ENCODE results near the gene NENF. TPM values are rescaled to one million over a fixed set of nuclear protein-coding genes. Genes with fewer than 3 reads are reported as not detected.
"Not testable (repeated sequence)": the region's sequence is repeated elsewhere in the genome, so short reads cannot be mapped to it uniquely, and the experiment has no call there.

Gene NENF
- polyA plus RNA-seq (2012; ENCODE audit: insufficient read depth, insufficient read length) = 82.7 TPM

DNA sequence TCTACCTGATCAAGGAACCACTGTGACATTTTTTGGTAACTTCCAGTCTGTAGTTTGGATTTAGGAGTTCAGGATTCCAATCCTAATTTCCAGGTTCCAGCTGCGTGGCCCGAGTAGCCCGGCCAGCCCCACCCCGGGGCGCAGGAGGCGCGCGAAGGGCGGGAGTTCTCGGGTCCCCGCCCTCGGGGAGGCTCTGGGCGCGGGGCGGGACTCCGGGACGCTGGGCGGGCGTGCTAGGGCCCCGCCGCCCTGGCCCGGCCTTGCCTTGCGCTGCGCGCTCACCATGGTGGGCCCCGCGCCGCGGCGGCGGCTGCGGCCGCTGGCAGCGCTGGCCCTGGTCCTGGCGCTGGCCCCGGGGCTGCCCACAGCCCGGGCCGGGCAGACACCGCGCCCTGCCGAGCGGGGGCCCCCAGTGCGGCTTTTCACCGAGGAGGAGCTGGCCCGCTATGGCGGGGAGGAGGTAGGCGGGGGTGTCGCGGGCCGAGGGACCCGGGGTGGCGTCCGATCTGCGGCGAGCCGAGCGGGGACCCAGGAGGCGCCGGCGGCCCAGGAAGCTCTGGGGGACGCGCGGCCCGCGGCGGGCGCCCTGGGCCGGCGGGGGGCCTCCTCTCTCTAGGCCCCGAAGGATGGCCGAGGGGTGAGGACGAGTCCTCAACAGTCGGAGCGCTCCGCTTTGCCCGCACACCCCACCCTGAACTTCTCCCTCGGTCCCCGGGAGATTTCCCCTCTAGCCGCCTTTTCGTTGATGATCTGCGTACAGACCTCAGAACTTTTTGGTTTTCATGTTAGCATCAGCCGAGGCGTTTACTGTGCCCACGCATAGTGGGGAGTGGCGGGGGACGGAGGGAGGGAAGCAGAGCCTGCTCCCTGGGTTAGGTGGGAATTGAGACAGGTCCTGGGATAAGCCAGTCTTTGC, at the start of gene NENF:
Gene NENF, plus strand, starts transcription at position 260 of the 916 bp plus-strand sequence. Its CDS starts 24 bp downstream, at position 284.
- peak within 1 kb of the TSS; percentile 74 for H3K4me3 ChIP-seq (ENCODE audit: low read length)
- DNase-seq (ENCODE audit: low read depth, low spot score) = peak; percentile 46

DNA sequence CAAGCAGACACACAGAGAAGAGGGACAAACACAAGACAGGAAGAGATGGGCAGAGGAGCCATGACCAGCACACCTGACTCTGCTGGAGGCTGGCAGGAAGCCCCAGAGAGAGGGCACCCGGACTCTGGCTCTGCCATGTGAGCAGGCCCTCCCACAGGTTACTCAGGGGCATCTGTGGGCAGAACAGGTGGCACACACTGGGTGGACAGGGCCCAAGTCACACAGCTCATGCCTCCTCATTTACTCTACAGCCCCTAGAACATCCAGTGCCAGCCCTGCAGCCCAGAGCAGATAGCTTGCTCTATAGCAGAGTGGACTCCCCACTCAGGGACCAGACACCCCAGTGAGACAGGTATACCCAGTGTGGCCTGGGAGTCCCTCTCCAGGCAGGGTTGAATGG, 46.7 kb upstream of the NENF start:
- DNase-seq (ENCODE audit: low read depth, low spot score) = no peak

DNA sequence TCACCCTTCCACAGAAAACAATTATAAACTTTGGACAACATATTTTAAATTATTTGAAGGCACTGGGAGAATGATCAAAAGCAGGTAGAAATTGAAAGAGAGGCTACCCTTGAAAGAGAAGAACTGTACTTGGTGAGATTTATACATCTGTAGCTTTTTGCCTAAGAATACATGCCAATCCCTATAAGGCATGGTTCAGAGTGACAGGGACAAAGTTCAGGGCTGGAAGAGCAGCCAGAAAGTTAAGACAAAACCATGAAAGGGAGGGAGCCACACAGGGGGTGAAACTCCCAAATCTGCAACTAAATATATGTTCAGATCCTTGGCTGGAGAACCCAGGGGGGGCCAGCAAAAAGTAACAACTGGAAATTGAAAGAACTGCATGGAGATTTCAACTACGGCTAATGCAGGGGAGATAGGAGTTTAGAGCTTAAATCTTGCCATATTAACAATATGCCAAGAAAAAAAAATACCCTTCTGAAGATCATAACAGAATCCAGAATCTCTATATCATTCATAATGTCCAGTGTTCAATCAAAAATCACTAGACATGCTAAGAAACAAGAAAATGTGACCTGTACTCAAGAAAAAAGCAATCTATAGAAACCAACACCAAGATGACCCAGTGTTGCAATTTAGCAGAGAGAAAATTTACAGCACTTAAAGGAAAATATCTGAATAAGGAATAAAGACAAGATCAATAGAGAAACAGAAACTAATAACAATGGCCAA, 43.6 kb upstream of the NENF start:
- DNase-seq (ENCODE audit: low read depth, low spot score) = no peak
- H3K4me3 ChIP-seq (ENCODE audit: low read length) = no peak overlapping the region

More for the DNA sequence above, 46.7 kb upstream of the NENF start:
- H3K4me3 ChIP-seq (ENCODE audit: low read length) = no peak overlapping the region

DNA sequence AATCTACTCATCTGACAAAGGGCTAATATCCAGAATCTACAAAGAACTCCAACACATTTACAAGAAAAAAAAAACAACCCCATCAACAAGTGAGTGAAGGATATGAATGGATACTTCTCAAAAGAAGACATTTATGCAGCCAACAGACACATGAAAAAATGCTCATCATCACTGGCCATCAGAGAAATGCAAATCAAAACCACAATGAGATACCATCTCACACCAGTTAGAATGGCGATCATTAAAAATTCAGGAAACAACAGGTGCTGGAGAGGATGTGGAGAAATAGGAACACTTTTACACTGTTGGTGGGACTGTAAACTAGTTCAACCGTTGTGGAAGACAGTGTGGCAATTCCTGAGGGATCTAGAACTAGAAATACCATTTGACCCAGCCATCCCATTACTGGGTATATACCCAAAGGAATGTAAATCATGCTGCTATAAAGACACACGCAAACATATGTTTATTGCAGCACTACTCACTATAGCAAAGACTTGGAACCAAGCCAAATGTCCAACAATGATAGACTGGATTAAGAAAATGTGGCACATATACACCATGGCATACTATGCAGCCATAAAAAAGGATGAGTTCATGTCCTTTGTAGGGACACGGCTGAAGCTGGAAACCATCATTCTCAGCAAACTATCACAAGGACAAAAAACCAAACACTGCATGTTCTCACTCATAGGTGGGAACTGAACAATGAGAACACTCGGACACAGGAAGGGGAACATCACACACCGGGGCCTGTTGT, 36.9 kb upstream of the NENF start:
- not testable (repeated sequence) for DNase-seq (ENCODE audit: low read depth, low spot score)

DNA sequence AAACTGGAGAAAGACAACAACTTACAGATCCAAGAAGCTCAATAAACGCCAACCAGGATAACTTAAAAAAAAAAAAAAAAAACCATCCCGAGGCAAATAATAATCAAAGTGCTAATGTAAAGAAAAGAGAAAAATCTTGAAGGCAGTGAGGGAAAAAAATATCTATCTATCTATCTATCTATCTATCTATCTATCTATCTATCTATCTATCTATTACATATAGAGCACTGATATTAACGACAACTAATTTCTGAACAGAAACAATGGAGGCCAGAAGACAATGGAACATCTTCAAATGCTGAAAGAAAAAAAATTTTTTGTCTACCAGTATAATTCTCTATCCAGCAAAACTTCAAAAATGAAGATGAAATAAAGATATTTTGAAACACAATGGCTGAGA, 36.1 kb upstream of the NENF start:
- no peak overlapping the region for H3K4me3 ChIP-seq (ENCODE audit: low read length)
- DNase-seq (ENCODE audit: low read depth, low spot score) = no peak

More for the DNA sequence above, 36.9 kb upstream of the NENF start:
- not testable (repeated sequence) for H3K4me3 ChIP-seq (ENCODE audit: low read length)

DNA sequence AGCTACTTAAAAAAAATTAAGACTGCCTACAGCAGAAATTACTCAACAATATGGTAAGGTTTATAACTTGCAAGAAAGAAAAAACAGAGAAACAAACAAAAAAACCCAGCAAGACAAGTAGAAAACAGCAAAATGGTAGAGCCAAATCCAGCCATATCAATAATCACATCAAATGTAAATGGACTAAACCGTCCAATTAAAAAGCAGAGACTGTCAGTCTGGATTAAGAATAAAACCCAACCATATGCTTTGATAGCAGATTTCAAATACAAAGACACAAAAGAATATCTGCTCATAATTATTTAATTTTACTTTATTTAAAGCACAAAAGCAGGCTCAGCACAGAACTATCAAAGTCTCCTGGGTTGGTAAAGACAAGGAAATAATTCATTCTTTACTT, 35.5 kb upstream of the NENF start:
- no peak overlapping the region for H3K4me3 ChIP-seq (ENCODE audit: low read length)
- DNase-seq (ENCODE audit: low read depth, low spot score) = no peak

DNA sequence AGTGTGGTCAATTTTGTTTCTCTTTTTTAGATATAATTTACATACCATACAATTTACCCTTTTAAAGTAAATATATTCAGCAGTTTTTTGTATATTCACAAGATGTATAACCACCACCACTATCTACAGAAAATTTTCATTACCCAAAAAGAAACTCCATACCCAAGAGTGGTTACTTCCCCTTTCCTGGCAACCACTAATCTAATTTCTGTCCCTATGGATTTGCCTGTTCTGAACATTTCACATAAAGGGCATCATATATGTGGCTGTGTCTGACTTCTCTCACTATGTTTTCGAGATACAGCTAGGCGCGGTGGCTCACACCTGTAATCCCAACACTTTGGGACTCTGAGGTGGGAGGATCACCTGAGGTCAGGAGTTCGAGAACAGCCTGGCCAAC, 31.7 kb upstream of the NENF start:
- H3K4me3 ChIP-seq (ENCODE audit: low read length) = no peak overlapping the region
- DNase-seq (ENCODE audit: low read depth, low spot score) = no peak

DNA sequence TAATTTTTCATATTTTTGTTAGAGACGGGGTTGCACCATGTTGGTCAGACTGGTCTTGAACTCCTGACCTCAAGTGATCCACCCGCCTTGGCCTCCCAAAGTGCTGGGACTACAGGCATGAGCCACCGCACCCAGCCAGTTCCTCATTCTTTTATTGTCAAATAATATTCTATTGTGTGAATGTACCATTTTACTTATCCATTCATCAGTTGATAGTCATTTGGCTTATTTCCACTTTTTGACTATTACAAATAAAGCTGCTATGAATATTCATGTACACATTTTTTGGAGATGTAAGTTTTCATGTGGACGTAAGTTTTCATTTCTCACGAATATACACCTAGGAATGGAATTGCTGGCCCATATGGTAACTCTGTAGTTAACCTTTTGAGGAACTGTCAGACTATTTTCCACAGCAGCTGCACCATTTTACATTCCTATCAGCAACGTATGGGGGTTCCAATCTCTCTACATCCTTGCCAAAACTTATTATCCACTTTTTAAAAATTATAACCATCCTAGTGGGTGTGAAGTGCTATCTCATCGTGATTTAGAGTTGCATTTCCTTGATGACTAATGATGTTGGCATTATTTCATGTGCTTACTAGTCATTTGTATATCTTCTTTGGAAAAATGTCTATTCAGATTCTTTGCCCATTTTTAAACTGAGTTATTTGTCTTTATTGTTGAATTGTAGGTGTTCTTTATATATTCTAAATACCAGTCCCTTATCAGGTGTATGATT, 30.7 kb upstream of the NENF start:
- DNase-seq (ENCODE audit: low read depth, low spot score) = no peak
- H3K4me3 ChIP-seq (ENCODE audit: low read length) = no peak overlapping the region

DNA sequence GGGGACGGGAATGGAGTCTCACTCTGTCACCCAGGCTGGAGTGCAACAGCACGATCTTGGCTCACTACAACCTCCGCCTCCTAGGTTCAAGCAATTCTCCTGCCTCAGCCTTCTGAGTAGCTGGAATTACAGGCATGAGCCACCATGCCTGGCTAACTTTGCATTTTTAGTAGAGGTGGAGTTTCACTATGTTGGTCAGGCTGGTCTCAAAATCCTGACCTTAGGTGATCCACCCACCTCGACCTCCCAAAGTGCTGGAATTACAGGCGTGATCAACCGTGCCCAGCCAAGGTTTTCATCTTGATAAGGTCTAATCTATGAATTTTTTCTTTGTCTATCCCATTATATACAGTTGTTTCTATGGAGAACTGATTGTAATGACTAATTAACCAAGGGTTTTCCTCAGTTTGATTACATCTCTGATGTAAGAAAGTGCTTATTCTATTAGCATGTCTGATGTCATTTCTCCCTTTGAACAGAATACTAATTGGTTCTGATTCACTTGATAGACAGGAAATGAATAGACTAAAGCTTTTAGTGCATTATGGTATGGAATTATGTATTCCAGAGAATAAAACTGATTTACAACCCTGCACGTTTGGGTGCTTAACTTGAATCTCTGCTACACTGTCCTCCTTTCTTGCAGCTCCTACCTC, 29.9 kb upstream of the NENF start:
- no peak overlapping the region for H3K4me3 ChIP-seq (ENCODE audit: low read length)
- no peak for DNase-seq (ENCODE audit: low read depth, low spot score)

DNA sequence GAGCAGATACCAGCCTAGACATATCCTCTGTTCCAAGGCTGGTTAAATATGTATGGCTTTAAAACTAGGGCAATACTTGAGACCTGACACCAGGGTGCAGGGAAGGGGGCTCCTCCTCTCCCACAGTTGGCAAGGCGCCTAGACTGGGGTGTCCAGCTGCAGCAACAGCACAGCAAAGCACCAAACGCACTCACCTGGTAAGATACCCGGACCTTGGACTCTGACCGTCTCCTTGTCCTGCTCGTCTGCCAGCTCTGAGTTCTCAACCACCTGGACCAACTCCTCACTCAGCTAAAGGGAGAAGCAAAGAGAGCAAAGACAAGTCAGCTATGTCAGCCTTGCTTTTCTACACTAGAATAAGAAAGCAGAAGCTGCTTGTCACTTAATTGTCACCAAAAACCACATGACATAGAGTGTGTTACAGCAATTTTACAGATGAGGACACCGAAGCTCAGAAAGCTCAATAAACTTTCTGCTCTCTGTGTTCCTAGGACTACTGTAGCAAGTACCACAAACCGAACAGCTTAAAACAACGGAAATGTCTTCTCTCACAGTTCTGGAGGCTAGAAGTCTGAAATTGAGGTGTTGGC, 22.4 kb upstream of the NENF start:
- DNase-seq (ENCODE audit: low read depth, low spot score) = peak; percentile 50
- no peak overlapping the region for H3K4me3 ChIP-seq (ENCODE audit: low read length)

DNA sequence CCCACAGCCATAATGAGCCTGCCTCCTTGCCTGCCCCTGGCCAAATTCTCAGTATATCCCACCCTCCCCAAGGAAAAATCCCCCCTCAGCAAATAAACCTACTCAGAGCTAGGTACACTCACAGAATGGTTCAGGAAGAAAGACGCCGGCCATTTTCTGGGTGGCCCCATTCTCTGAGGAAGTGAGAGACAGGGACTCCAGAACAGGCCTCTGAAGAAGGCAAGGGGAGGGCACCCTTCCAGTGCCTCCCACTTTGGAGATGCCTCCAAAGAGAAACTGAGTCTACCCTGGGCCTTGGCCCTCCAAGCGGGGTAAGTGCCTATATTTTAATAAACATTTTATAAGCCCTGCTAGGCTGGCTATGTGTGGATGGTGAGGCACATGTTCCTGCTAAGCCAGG, 20.3 kb upstream of the NENF start:
- no peak for DNase-seq (ENCODE audit: low read depth, low spot score)
- no peak overlapping the region for H3K4me3 ChIP-seq (ENCODE audit: low read length)

DNA sequence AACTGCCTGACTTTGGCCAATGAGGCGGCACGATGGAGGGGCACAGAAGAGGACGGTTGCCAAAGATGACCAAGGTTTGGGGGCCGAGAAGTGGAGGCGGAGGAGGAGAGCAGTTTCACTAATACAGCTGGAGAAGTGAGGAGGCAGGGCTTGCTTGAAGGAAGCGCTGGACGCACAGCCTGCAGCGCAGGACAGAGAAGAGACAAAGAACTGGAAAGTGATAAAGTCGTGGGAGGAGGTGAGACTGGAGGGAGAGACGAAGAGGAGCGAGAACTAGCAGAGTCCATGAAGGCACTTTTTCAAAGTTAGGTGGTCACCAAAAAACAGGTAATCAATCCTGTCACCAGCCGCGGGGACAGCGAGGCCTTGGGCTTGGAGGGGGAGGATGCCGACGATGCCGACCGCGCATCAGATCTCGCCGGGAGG, 18.8 kb upstream of the NENF start:
- peak overlapping the region; percentile 79 for H3K4me3 ChIP-seq (ENCODE audit: low read length)
- no peak for DNase-seq (ENCODE audit: low read depth, low spot score)

DNA sequence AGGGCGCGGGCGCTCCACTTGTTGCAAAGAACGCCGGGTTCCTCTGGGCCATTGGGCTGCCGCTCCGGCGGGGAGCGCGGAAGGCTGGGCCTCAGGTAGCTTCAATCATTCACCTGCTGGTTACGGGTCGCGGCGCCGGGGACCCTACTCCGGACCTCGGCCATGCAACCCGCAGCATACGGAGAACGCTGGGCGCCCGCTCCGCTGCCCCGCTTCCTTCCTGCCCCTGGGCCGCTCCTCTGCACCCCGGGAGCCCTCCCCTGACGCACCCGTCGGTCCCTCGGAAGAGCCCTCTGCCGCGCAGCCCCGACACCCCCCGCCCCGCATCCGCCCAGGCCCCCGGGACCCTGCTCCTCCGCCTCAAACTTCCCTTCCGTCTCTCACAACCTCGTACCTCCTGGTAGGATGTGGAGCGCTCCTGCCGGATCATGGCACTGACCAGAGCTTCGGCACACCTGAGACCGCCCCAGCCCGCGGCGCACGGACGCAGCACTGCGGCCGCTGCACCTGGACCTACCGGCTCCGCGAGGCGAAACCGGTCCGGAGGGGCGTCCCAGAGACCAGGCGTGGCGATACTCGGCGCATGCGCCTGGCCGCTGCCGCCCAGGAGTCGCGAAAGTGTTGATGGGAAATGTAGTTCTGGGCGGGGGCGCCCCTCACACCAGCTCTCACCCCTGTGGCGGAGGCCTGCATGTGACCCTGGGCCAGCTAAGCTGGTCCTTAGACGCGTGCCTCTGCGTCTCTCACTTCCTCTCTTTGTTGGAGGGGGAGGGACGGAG, 18.2 kb upstream of the NENF start, which contains the start of gene PACC1:
Gene PACC1, minus strand, starts transcription at position 559 of the 779 bp plus-strand sequence. Its CDS starts 129 bp downstream, at position 430.
- H3K4me3 ChIP-seq (ENCODE audit: low read length) = peak within 1 kb of the TSS; percentile 79
- DNase-seq (ENCODE audit: low read depth, low spot score) = peak; percentile 90

DNA sequence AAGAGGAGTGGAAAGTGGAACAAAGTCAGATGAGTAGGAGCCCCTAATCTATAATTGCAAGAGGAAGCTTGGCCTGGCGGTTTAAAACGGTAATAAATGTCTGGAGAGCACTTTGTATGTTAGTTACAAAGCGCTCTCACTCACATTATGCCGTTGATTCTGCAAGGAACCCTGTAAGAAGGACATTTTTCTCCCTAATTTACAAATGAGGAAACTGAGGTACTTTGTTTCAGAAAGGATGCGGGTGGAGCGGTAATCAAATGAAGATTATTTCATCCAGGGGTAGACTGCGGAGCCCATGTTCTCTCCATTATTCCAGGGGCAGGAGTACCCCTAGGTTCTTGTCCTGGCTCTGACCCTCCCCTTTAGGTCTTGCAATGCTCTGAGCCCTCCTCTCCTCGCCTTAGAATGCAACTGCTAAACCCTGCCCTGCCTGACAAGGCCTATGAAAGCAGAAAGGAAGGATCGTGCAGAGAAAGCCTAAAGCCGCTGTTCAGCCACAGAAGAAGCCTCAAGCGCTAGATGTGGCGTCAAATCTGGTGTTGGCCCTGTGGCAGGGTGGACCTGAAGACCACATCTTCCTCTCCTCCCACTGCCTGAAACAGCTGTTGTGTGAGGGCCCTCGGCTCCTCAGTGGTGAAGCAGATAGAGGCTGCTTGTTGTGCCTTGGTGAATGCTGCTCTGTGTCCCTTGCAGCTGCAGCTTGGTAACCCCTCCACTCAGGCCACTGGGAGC, 17.4 kb upstream of the NENF start:
- peak overlapping the region; percentile 79 for H3K4me3 ChIP-seq (ENCODE audit: low read length)

DNA sequence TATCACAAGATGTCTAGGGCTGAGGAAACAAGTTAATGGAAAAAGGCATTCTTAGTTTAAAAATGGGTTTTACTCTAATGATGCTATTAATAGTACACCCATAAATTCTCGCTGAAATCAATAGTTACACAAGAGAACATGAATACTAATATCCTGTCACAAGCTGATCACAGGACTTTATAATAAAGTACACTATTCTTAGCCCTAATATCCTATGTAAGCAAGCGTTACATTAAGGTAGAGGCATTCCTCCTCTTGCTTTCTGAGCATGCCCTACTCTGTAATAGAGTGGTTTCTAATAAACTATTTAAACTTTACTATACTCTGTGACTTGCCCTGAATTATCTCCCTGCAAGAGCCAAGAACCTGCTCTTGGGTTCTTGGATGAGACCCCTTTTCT, 11.6 kb upstream of the NENF start:
- DNase-seq (ENCODE audit: low read depth, low spot score) = no peak
- H3K4me3 ChIP-seq (ENCODE audit: low read length) = no peak overlapping the region

More for the DNA sequence above, 17.4 kb upstream of the NENF start:
- peak; percentile 55 for DNase-seq (ENCODE audit: low read depth, low spot score)

DNA sequence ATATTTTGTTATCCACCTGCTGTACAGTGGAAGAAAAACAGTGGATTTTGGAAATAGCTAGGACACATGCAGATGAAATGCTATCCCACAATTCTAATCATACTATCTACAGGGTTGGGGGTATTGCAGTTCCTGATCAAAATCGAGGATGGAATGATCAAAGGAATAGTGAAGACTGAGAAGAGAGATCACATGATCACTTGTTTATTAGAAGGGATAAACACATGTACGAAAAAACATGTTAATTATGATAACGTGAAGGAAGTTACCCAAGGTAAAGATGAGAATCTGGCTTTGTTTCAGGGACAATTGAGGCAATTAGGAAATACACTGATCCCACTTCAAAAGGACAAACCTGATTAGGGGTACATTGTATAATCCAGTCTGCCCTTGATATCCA, 8.8 kb upstream of the NENF start:
- H3K4me3 ChIP-seq (ENCODE audit: low read length) = no peak overlapping the region
- DNase-seq (ENCODE audit: low read depth, low spot score) = no peak

All from Jurkat, Clone E6-1 (cell line).